Neural progenitor cell (in vitro differentiated cells): ENCODE data around the gene INPP5F. TPM values are rescaled to one million over a fixed set of nuclear protein-coding genes. Genes with fewer than 3 reads are reported as not detected.

ENCODE experiments used
- DNase-seq: peaks from one replicate; pipeline ENCODE4 v3.0.0-alpha.2; 2016; ENCODE audit warnings: low spot score
- H2AFZ ChIP-seq: fragments of 200-600 bp; sonication (generic); replicated peaks from 2 replicates; pipeline ENCODE4 v1.6.1; 2016; ENCODE audit warnings: antibody characterized with exemption
- H3F3A ChIP-seq: fragments of 200-600 bp; sonication (generic); 2 replicates; pipeline ENCODE4 v1.6.1; 2016; ENCODE audit warnings: antibody characterized with exemption, low read depth
- H3K27ac ChIP-seq: fragments of 200-600 bp; sonication (generic); 2 replicates; pipeline ENCODE4 v1.5.1; 2016; ENCODE audit warnings: mild to moderate bottlenecking
- H3K27me3 ChIP-seq: fragments of 200-600 bp; sonication (generic); 2 replicates; pipeline ENCODE4 v1.6.1; 2016; ENCODE audit warnings: mild to moderate bottlenecking, moderate library complexity
- H3K36me3 ChIP-seq: fragments of 200-600 bp; sonication (generic); 2 replicates; pipeline ENCODE4 v1.5.1; 2016
- H3K4me1 ChIP-seq: fragments of 200-600 bp; sonication (generic); 2 replicates; pipeline ENCODE4 v1.6.1; 2016; ENCODE audit warnings: mixed run types
- H3K4me2 ChIP-seq: fragments of 200-600 bp; sonication (generic); 2 replicates; pipeline ENCODE4 v1.6.1; 2016
- H3K4me3 ChIP-seq: fragments of 200-600 bp; sonication (generic); 2 replicates; pipeline ENCODE4 v1.5.1; 2016
- H3K79me2 ChIP-seq: fragments of 200-600 bp; sonication (generic); 2 replicates; pipeline ENCODE4 v1.6.1; 2016; ENCODE audit warnings: low read depth
- H3K9ac ChIP-seq: fragments of 200-600 bp; sonication (generic); 2 replicates; pipeline ENCODE4 v1.6.1; 2016
- H3K9me3 ChIP-seq: fragments of 200-600 bp; sonication (generic); 2 replicates; pipeline ENCODE4 v1.5.1; 2016; ENCODE audit warnings: low read depth
- H4K20me1 ChIP-seq: fragments of 200-600 bp; sonication (generic); 2 replicates; pipeline ENCODE4 v1.6.1; 2016; ENCODE audit warnings: low read depth
- H3K27ac Mint-ChIP-seq: 3 replicates; pipeline ENCODE4 v1.8.0; 2021; ENCODE audit warnings: mixed read lengths
- H3K27me3 Mint-ChIP-seq: 2 replicates; pipeline ENCODE4 v1.8.0; 2022; ENCODE audit warnings: low read depth, mild to moderate bottlenecking, inconsistent platforms, moderate library complexity, mixed read lengths; ENCODE audit not compliant: insufficient read depth
- H3K36me3 Mint-ChIP-seq: 3 replicates; pipeline ENCODE4 v1.8.0; 2021; ENCODE audit warnings: mixed read lengths
- H3K4me1 Mint-ChIP-seq: 3 replicates; pipeline ENCODE4 v1.8.0; 2021; ENCODE audit warnings: mixed read lengths
- H3K4me3 Mint-ChIP-seq: 3 replicates; pipeline ENCODE4 v1.8.0; 2021; ENCODE audit warnings: mild to moderate bottlenecking, moderate library complexity, mixed read lengths
- H3K9me3 Mint-ChIP-seq: 3 replicates; pipeline ENCODE4 v1.8.0; 2020; ENCODE audit warnings: mixed read lengths
- EZH2 ChIP-seq: fragments of 200-600 bp; sonication (generic); IDR thresholded peaks from 2 replicates; pipeline ENCODE4 v1.6.1; 2017; ENCODE audit warnings: antibody characterized with exemption, mild to moderate bottlenecking, moderate library complexity
- EZH2phosphoT487 ChIP-seq: fragments of 200-600 bp; sonication (generic); IDR thresholded peaks from 2 replicates; pipeline ENCODE4 v1.6.1; 2017; ENCODE audit warnings: antibody characterized with exemption
- total RNA-seq: library from RNA; depleted of rRNA; stranded (reverse); fragments of >200 nt; gene quantifications from 2 replicates; pipeline ENCODE4 v1.2.3, GENCODE V29; 2015; ENCODE audit warnings: low replicate concordance
- TF ChIP-seq, protein P1 (sequence below): fragments of 200-600 bp; sonication (generic); IDR thresholded peaks from 2 replicates; pipeline ENCODE4 v1.5.1; 2017; ENCODE audit warnings: antibody characterized with exemption, mild to moderate bottlenecking

INPP5F gene
- total RNA-seq, 1 donor from 2014 or later: 167 TPM

DNA sequence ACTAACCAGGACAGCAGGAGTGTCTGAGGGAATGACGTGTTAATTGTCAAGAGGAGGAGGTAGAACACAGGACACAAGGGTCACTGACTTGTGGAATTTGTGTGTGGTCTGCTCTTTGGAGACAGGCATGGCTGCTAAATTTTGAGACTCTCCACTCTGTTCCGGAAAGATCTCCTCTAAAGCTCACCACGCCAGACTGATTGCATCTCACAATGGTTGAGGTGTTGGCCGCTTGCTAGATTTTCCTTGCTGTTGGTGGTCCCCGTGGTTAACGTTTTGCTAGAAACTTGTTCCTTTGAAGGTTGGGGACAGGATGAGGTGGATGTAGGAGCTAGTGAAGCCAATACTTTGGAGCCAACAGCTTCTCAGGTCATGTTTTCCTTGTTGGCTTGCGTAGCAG is 89.8 kb downstream of the INPP5F start:
- no peak overlapping the region for H2AFZ ChIP-seq
- H3K4me3 ChIP-seq: no peak overlapping the region
- H3K27ac ChIP-seq: no peak overlapping the region
- no peaks in the 10 kb centered on the region for H3K9me3 ChIP-seq
- no peaks in the 10 kb centered on the region for H3K27me3 ChIP-seq
- H3K4me1 ChIP-seq: peaks cover 4% of the 10 kb centered on the region
- peaks cover 2% of the 10 kb centered on the region for H3K9me3 Mint-ChIP-seq
- TF ChIP-seq, protein P1, sequence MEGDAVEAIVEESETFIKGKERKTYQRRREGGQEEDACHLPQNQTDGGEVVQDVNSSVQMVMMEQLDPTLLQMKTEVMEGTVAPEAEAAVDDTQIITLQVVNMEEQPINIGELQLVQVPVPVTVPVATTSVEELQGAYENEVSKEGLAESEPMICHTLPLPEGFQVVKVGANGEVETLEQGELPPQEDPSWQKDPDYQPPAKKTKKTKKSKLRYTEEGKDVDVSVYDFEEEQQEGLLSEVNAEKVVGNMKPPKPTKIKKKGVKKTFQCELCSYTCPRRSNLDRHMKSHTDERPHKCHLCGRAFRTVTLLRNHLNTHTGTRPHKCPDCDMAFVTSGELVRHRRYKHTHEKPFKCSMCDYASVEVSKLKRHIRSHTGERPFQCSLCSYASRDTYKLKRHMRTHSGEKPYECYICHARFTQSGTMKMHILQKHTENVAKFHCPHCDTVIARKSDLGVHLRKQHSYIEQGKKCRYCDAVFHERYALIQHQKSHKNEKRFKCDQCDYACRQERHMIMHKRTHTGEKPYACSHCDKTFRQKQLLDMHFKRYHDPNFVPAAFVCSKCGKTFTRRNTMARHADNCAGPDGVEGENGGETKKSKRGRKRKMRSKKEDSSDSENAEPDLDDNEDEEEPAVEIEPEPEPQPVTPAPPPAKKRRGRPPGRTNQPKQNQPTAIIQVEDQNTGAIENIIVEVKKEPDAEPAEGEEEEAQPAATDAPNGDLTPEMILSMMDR: no peak
- TF ChIP-seq EZH2phosphoT487: no peak
- TF ChIP-seq EZH2: no peak
- peaks cover 2% of the 10 kb centered on the region for H3K27me3 Mint-ChIP-seq
- no peak overlapping the region for H3K9ac ChIP-seq
- DNase-seq: no peak
- peaks cover 21% of the 10 kb centered on the region for H3F3A ChIP-seq
- H3K27ac Mint-ChIP-seq: no peak overlapping the region
- no peaks in the 10 kb centered on the region for H3K36me3 ChIP-seq
- H3K4me3 Mint-ChIP-seq: no peak overlapping the region
- H3K79me2 ChIP-seq: peaks cover 16% of the 10 kb centered on the region
- H3K4me1 Mint-ChIP-seq: peaks cover 12% of the 10 kb centered on the region
- H3K4me2 ChIP-seq: no peak overlapping the region
- no peaks in the 10 kb centered on the region for H4K20me1 ChIP-seq
- peaks cover 23% of the 10 kb centered on the region for H3K36me3 Mint-ChIP-seq

DNA sequence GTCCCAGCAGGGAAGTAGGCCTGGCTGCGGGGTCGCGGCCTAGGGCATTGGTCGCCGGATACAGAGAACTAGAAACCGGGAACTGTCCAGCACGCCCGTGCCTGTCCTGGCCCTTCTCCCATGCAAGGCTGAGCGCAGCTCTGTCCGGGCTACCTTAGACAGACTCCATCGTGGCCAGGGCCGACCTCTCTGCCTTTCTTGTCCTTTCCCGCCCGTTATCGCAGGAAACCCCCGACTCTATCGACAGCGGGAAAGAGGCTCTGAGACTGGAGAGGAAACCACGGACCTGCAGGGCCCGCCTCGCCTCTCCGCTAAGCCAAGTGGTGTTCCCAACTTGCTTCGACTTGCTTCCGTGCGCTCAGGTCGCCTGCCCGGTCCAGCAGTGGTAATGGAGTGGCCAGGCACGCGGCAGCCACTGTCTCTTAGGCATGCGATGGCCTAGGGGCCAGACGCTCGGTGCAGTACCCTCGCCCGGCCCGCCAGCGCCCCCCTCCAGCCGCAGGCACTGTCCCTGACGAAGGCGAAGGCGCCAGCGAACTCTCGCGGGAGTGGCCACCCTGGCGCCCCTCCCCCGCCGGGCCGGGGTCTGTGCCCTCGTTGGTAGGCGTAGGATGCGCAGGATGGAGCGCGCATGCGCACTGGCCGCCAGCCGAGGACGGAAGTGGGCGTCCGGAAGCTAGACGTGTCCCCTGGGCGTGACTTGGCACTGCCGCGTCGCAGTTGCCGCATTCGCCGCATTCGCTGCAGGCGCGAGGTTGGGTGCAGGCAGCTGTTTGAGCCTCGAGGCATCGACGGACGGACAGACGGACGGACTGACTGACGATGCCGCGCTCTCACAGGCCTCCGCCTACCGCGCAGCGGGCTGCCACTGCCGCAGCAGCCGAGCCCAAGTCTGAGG is 92.4 kb downstream of the INPP5F start:
- peak overlapping the region; percentile 63 for H3K27ac Mint-ChIP-seq
- H2AFZ ChIP-seq: peak overlapping the region; percentile 30
- TF ChIP-seq EZH2phosphoT487 (no peak), EZH2 (no peak)
- TF ChIP-seq, protein P1: peak; percentile 58
- H3K9me3 ChIP-seq: no peaks in the 10 kb centered on the region
- peaks cover 40% of the 10 kb centered on the region for H3K79me2 ChIP-seq
- H3K4me3 Mint-ChIP-seq: peak overlapping the region; percentile 93
- peak overlapping the region; percentile 46 for H3K27ac ChIP-seq
- H3K4me3 ChIP-seq: peak overlapping the region; percentile 63
- H3K36me3 Mint-ChIP-seq: peaks cover 21% of the 10 kb centered on the region
- peaks cover 19% of the 10 kb centered on the region for H3K4me1 Mint-ChIP-seq
- H3K4me2 ChIP-seq: peak overlapping the region; percentile 86
- H3F3A ChIP-seq: peaks cover 21% of the 10 kb centered on the region
- H3K27me3 ChIP-seq: no peaks in the 10 kb centered on the region
- H3K27me3 Mint-ChIP-seq: peaks cover 2% of the 10 kb centered on the region
- H3K4me1 ChIP-seq: peaks cover 4% of the 10 kb centered on the region
- H3K36me3 ChIP-seq: no peaks in the 10 kb centered on the region
- H3K9me3 Mint-ChIP-seq: peaks cover 2% of the 10 kb centered on the region
- H3K9ac ChIP-seq: no peak overlapping the region
- peak; percentile 96 for DNase-seq
- no peaks in the 10 kb centered on the region for H4K20me1 ChIP-seq

DNA sequence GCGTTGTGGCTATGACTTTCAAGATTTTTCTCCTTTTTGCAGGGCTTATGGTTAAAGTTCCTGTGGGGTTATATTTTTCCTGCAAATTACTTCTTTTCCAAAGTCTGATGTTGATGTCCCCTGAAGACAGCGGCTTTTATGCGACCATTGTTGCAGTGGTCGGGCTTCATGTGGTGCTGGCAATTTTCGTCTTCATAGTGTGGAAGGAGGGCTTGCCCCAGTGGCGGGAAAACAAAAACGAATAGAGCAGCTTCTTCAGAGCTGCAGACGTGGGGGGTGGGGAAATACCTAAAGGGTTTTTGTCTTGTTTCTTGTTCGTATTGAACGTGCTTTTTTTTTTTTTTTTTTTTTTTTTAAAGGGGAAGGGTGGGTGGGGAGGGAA is 93.0 kb downstream of the INPP5F start:
- peak; percentile 82 for DNase-seq
- Mint-ChIP-seq H3K27me3 (peaks cover 2% of the 10 kb centered on the region), H3K4me1 (peaks cover 19% of the 10 kb centered on the region), H3K9me3 (peaks cover 2% of the 10 kb centered on the region), H3K27ac (peak overlapping the region; percentile 98), H3K4me3 (peak overlapping the region; percentile 93), H3K36me3 (peaks cover 22% of the 10 kb centered on the region)
- Histone ChIP-seq H3F3A (peaks cover 21% of the 10 kb centered on the region), H3K27me3 (no peaks in the 10 kb centered on the region), H3K79me2 (peaks cover 40% of the 10 kb centered on the region), H3K4me3 (peak overlapping the region; percentile 63), H3K9ac (no peak overlapping the region), H2AFZ (no peak overlapping the region), H3K4me1 (peaks cover 4% of the 10 kb centered on the region), H3K27ac (peak overlapping the region; percentile 46), H3K4me2 (peak overlapping the region; percentile 86), H3K9me3 (no peaks in the 10 kb centered on the region), H4K20me1 (no peaks in the 10 kb centered on the region), H3K36me3 (no peaks in the 10 kb centered on the region)
- TF ChIP-seq, protein P1: no peak
- TF ChIP-seq EZH2phosphoT487 (no peak), EZH2 (no peak)
